Stimulated activated CD8-positive, alpha-beta memory T cell treated with anti-CD3 and anti-CD28 coated beads, Interleukin-12 subunit alpha, Interleukin-12 subunit beta, amount 100 ng/mL, for 4 hours (primary cell): Measurements from ENCODE around the gene ADAMTS2.

Source experiments
- DNase-seq: peaks from one replicate; pipeline ENCODE4 v3.0.0-alpha.2; 2020; ENCODE audit warnings: low read depth

The ADAMTS2 gene

GRCh38 chr5:179345433-179346321, at the start of gene ADAMTS2:
Gene ADAMTS2 (minus strand): TSS chr5:179345461. CDS start chr5:179345328, 133 bp downstream.
- no peak for DNase-seq

- no peak for DNase-seq
Observed at GRCh38 chr5:179393078-179393477, 47.8 kb upstream of the ADAMTS2 start.

GRCh38 chr5:179387151-179388110, 42.2 kb upstream of the ADAMTS2 start:
- no peak for DNase-seq

- no peak for DNase-seq
Observed at GRCh38 chr5:179385914-179386313, 40.7 kb upstream of the ADAMTS2 start.

GRCh38 chr5:179382486-179382885, 37.2 kb upstream of the ADAMTS2 start:
- no peak for DNase-seq

GRCh38 chr5:179381691-179382090, 36.4 kb upstream of the ADAMTS2 start:
- DNase-seq: no peak

- DNase-seq: no peak
Observed at GRCh38 chr5:179380211-179381035, 35.2 kb upstream of the ADAMTS2 start.

- DNase-seq: no peak
Observed at GRCh38 chr5:179379321-179379890, 34.1 kb upstream of the ADAMTS2 start.

GRCh38 chr5:179378441-179379271, 33.4 kb upstream of the ADAMTS2 start:
- DNase-seq: no peak

GRCh38 chr5:179378116-179378440, 32.8 kb upstream of the ADAMTS2 start:
- no peak for DNase-seq

- DNase-seq: no peak
Observed at GRCh38 chr5:179377421-179378115, 32.3 kb upstream of the ADAMTS2 start.

GRCh38 chr5:179376701-179377420, 31.6 kb upstream of the ADAMTS2 start:
- DNase-seq: no peak

- DNase-seq: no peak
Observed at GRCh38 chr5:179375831-179376365, 30.6 kb upstream of the ADAMTS2 start.

GRCh38 chr5:179375236-179375685, 30.0 kb upstream of the ADAMTS2 start:
- DNase-seq: no peak

- DNase-seq: no peak
Observed at GRCh38 chr5:179374506-179375235, 29.4 kb upstream of the ADAMTS2 start.

GRCh38 chr5:179373961-179374505, 28.8 kb upstream of the ADAMTS2 start:
- no peak for DNase-seq

GRCh38 chr5:179373101-179373934, 28.1 kb upstream of the ADAMTS2 start:
- no peak for DNase-seq
